HCT116 (cell line): Measurements from ENCODE around the gene USP24.

ENCODE experiments used
- CTCF ChIP-seq, 3 experiments: fragments of 200-600 bp in 1 of 3; sonication (generic) in 1 of 3; IDR thresholded peaks in 2 of 3; conservative IDR thresholded peaks in 1 of 3; 2 replicates each; pipeline ENCODE4 v1.5.1; 2012 to 2017; ENCODE audit warnings: low read depth in 2 of 3, low read length in 2 of 3, antibody characterized with exemption in 1 of 3, borderline replicate concordance in 1 of 3, control low read depth in 1 of 3, mild to moderate bottlenecking in 1 of 3, mixed read lengths in 1 of 3, mixed run types in 1 of 3, moderate library complexity in 1 of 3; ENCODE audit not compliant: insufficient read depth in 1 of 3
- EGR1 ChIP-seq: IDR thresholded peaks from 2 replicates; pipeline ENCODE4 v1.6.1; 2012; ENCODE audit warnings: low read depth
- EZH2 ChIP-seq: fragments of 200-600 bp; sonication (generic); IDR thresholded peaks from 2 replicates; pipeline ENCODE4 v1.6.1; 2017; ENCODE audit warnings: antibody characterized with exemption, mixed run types
- POLR2A ChIP-seq: IDR thresholded peaks from 2 replicates; pipeline ENCODE4 v1.7.0; 2011; ENCODE audit warnings: borderline replicate concordance; ENCODE audit not compliant: insufficient read depth, insufficient read length; ENCODE audit errors: extremely low read depth
- POLR2AphosphoS5 ChIP-seq: IDR thresholded peaks from 2 replicates; pipeline ENCODE4 v1.6.1; 2011; ENCODE audit warnings: mild to moderate bottlenecking, low read depth, low read length, moderate library complexity
- ZNF274 ChIP-seq: fragments of 200-500 bp; sonication (Bioruptor generic); IDR thresholded peaks from 2 replicates; pipeline ENCODE4 v1.6.1; 2014; ENCODE audit warnings: mild to moderate bottlenecking, low read depth, low read length, inconsistent platforms
- TF ChIP-seq, protein P1 (sequence below): IDR thresholded peaks from 2 replicates; pipeline ENCODE4 v1.6.1; 2011; ENCODE audit warnings: mild to moderate bottlenecking, low read length, moderate library complexity; ENCODE audit not compliant: insufficient replicate concordance; ENCODE audit errors: extremely low read depth

DNA sequence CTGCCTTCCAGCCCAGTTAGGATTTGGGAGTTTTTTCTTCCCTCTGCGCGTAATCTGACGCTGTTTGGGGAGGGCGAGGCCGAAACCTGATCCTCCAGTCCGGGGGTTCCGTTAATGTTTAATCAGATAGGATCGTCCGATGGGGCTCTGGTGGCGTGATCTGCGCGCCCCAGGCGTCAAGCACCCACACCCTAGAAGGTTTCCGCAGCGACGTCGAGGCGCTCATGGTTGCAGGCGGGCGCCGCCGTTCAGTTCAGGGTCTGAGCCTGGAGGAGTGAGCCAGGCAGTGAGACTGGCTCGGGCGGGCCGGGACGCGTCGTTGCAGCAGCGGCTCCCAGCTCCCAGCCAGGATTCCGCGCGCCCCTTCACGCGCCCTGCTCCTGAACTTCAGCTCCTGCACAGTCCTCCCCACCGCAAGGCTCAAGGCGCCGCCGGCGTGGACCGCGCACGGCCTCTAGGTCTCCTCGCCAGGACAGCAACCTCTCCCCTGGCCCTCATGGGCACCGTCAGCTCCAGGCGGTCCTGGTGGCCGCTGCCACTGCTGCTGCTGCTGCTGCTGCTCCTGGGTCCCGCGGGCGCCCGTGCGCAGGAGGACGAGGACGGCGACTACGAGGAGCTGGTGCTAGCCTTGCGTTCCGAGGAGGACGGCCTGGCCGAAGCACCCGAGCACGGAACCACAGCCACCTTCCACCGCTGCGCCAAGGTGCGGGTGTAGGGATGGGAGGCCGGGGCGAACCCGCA lies 175.7 kb downstream of the USP24 start, which contains the start of gene PCSK9:
- TF ChIP-seq, protein P1, sequence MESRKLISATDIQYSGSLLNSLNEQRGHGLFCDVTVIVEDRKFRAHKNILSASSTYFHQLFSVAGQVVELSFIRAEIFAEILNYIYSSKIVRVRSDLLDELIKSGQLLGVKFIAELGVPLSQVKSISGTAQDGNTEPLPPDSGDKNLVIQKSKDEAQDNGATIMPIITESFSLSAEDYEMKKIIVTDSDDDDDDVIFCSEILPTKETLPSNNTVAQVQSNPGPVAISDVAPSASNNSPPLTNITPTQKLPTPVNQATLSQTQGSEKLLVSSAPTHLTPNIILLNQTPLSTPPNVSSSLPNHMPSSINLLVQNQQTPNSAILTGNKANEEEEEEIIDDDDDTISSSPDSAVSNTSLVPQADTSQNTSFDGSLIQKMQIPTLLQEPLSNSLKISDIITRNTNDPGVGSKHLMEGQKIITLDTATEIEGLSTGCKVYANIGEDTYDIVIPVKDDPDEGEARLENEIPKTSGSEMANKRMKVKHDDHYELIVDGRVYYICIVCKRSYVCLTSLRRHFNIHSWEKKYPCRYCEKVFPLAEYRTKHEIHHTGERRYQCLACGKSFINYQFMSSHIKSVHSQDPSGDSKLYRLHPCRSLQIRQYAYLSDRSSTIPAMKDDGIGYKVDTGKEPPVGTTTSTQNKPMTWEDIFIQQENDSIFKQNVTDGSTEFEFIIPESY, result no peak
- no peak for TF ChIP-seq EGR1
- TF ChIP-seq EZH2, result no peak
- no peak for TF ChIP-seq CTCF (IDR thresholded peaks at IDR 0.05 in 2 of 3, conservative IDR thresholded peaks at IDR 0.05 in 1 of 3; ENCODE audit: borderline replicate concordance in 1 of 3, insufficient read depth in 1 of 3, low read depth in 2 of 3, low read length in 2 of 3)
- TF ChIP-seq POLR2AphosphoS5, result peak; percentile 78
- peak; percentile 37 for TF ChIP-seq POLR2A
- no peak for TF ChIP-seq ZNF274
